Adipose tissue (tissue), 3 donors: Measurements from ENCODE around the gene OR10J4. TPM values are rescaled to one million over a fixed set of nuclear protein-coding genes. Genes with fewer than 3 reads are reported as not detected.
"Not testable (repeated sequence)": the region's sequence is repeated elsewhere in the genome, so short reads cannot be mapped to it uniquely, and the experiment has no call there.

Experiments
- H3K27ac ChIP-seq: one replicate; pipeline ENCODE4 v1.5.1; 2013; ENCODE audit warnings: low read depth, low read length
- WGBS, 3 donors: extraction: QIAGEN DNeasy Blood & Tissue Kit; methylation state at CpG; one replicate each; pipeline ENCODE4 v1.1.7; 2013; 5-methylcytosine and 5-hydroxymethylcytosine counted together
- polyA plus RNA-seq, 3 donors: library from polyadenylated mRNA; stranded (reverse); fragments of 200-250 nt; gene quantifications; one replicate each; pipeline ENCODE4 v1.2.3, GENCODE V29; 2013
- donor health status: healthy with polysubstance abuse.
- donor health status: Bipolar disorder and iron deficiency.
- donor health status: healthy.

OR10J4 gene
- polyA plus RNA-seq: not detected

GRCh38 chr1:159431904-159432303, at the start of gene OR10J4:
Gene OR10J4 (plus strand): TSS chr1:159432204.
- H3K27ac ChIP-seq: no peak within 1 kb of the TSS
- 83 to 90% (median 90%) methylated on average over 1 of the region's 1 CpG for WGBS, 3 donors

- 80 to 84% (median 80%) methylated on average over 2 of the region's 2 CpGs for WGBS, 3 donors
- no peak overlapping the region for H3K27ac ChIP-seq
These were observed 25.2 kb upstream of the OR10J4 start for GRCh38 chr1:159406821-159407220.

GRCh38 chr1:159408862-159409400, 23.1 kb upstream of the OR10J4 start:
- 75 to 80% (median 76%) methylated on average over 6 of the region's 6 CpGs for WGBS, 3 donors
- H3K27ac ChIP-seq: no peak overlapping the region

GRCh38 chr1:159421821-159422220, 10.2 kb upstream of the OR10J4 start:
- H3K27ac ChIP-seq: no peak overlapping the region
- 78 to 81% (median 80%) methylated on average over 8 of the region's 8 CpGs for WGBS, 3 donors

GRCh38 chr1:159428536-159428935, 3.5 kb upstream of the OR10J4 start:
- no peak overlapping the region for H3K27ac ChIP-seq
- WGBS, 3 donors: 37 to 70% (median 57%) methylated on average over 3 of the region's 3 CpGs

GRCh38 chr1:159429074-159429861, 2.7 kb upstream of the OR10J4 start:
- H3K27ac ChIP-seq: no peak overlapping the region
- WGBS, 3 donors: 81 to 83% (median 82%) methylated on average over 4 of the region's 4 CpGs

- WGBS, 3 donors: 79 to 82% (median 81%) methylated on average over 6 of the region's 6 CpGs
- no peak overlapping the region for H3K27ac ChIP-seq
These were observed 1.0 kb upstream of the OR10J4 start for GRCh38 chr1:159430985-159431384.

- no peak overlapping the region for H3K27ac ChIP-seq
- 60 to 74% (median 64%) methylated on average over 4 of the region's 4 CpGs for WGBS, 3 donors
These were observed 4.5 kb downstream of the OR10J4 start for GRCh38 chr1:159436469-159436868.

- no peak within 1 kb of the TSS for H3K27ac ChIP-seq
These were observed 7.4 kb downstream of the OR10J4 start, which contains the start of gene OR10J1 for GRCh38 chr1:159439422-159439821. Gene OR10J1 (plus strand): TSS chr1:159439722. CDS start chr1:159439792, 70 bp downstream.

GRCh38 chr1:159441360-159441759, 9.4 kb downstream of the OR10J4 start:
- no peak overlapping the region for H3K27ac ChIP-seq

GRCh38 chr1:159442428-159442827, 10.4 kb downstream of the OR10J4 start:
- 51 to 58% (median 56%) methylated on average over 2 of the region's 2 CpGs for WGBS, 3 donors
- H3K27ac ChIP-seq: no peak overlapping the region

GRCh38 chr1:159443066-159443750, 11.2 kb downstream of the OR10J4 start:
- no peak overlapping the region for H3K27ac ChIP-seq
- WGBS, 3 donors: 63 to 79% (median 71%) methylated on average over 4 of the region's 4 CpGs

GRCh38 chr1:159444511-159444910, 12.5 kb downstream of the OR10J4 start:
- no peak overlapping the region for H3K27ac ChIP-seq

GRCh38 chr1:159448181-159448580, 16.2 kb downstream of the OR10J4 start:
- 53 to 76% (median 71%) methylated on average over 1 of the region's 1 CpG for WGBS, 3 donors
- no peak overlapping the region for H3K27ac ChIP-seq

GRCh38 chr1:159449605-159450004, 17.6 kb downstream of the OR10J4 start:
- not testable (repeated sequence) for H3K27ac ChIP-seq
- WGBS, 3 donors: 87 to 90% (median 88%) methylated on average over 5 to 17 of the region's 23 CpGs

- H3K27ac ChIP-seq: no peak overlapping the region
- 73 to 82% (median 74%) methylated on average over 2 of the region's 2 CpGs for WGBS, 3 donors
These were observed 27.5 kb downstream of the OR10J4 start for GRCh38 chr1:159459551-159459950.

- no peak overlapping the region for H3K27ac ChIP-seq
- WGBS, 3 donors: 64 to 86% (median 85%) methylated on average over 3 of the region's 3 CpGs
These were observed 33.2 kb downstream of the OR10J4 start for GRCh38 chr1:159465191-159465603.

GRCh38 chr1:159468321-159468720, 36.3 kb downstream of the OR10J4 start:
- WGBS, 3 donors: 82 to 92% (median 88%) methylated on average over 2 of the region's 2 CpGs

GRCh38 chr1:159469921-159470533, 38.0 kb downstream of the OR10J4 start:
- no peak overlapping the region for H3K27ac ChIP-seq
- WGBS, 3 donors: 47 to 61% (median 56%) methylated on average over 4 of the region's 4 CpGs

More at GRCh38 chr1:159468321-159468720, 36.3 kb downstream of the OR10J4 start:
- H3K27ac ChIP-seq: no peak overlapping the region
